H1 (cell line): Measurements from ENCODE around the gene CACNA2D4. TPM values are rescaled to one million over a fixed set of nuclear protein-coding genes. Genes with fewer than 3 reads are reported as not detected.

Experiments used
- CTCF ChIA-PET: fragments of 300-600 bp; sonication (Branson Sonifier 250); formaldehyde crosslinking; loops from one replicate; lab custom pipeline; 2021; ENCODE audit not compliant: partially characterized antibody; lab: Charles Lee
- POLR2A ChIA-PET: fragments of 300-600 bp; sonication (Branson Sonifier 250); formaldehyde crosslinking; loops from one replicate; lab custom pipeline; 2021; ENCODE audit warnings: inconsistent platforms; ENCODE audit not compliant: partially characterized antibody; lab: Charles Lee
- DNase-seq, 2 experiments: peaks; one replicate each; pipeline versions ENCODE4 v3.0.0 to v3.0.0-alpha.2; 2010 to 2022; ENCODE audit warnings: low spot score in 2 of 2, low read depth in 1 of 2, mixed read lengths in 1 of 2
- FAIRE-seq: peaks from 2 replicates; lab custom pipeline; 2011; peaks lifted over from hg19 to GRCh38; lab: Jason Lieb, UNC
- H2AFZ ChIP-seq: 2 replicates; pipeline ENCODE4 v1.8.1; 2012; ENCODE audit warnings: low read length, inconsistent platforms
- H2AK5ac ChIP-seq: 2 replicates; pipeline ENCODE4 v1.6.1; 2013; ENCODE audit warnings: low read depth, low read length
- H2BK120ac ChIP-seq: replicated peaks from 2 replicates; pipeline ENCODE3; 2013; ENCODE audit warnings: low read depth, low read length, inconsistent platforms
- H2BK12ac ChIP-seq: 2 replicates; pipeline ENCODE4 v1.6.1; 2013; ENCODE audit warnings: low read depth, low read length
- H2BK15ac ChIP-seq: 2 replicates; pipeline ENCODE4 v1.6.1; 2013; ENCODE audit warnings: low read length
- H2BK20ac ChIP-seq: 2 replicates; pipeline ENCODE4 v1.6.1; 2013; ENCODE audit warnings: low read length
- H2BK5ac ChIP-seq: 2 replicates; pipeline ENCODE4 v1.6.1; 2013; ENCODE audit warnings: low read depth, low read length
- H3K14ac ChIP-seq: 2 replicates; pipeline ENCODE4 v1.6.1; 2013; ENCODE audit warnings: inconsistent platforms; ENCODE audit not compliant: insufficient read length
- H3K18ac ChIP-seq: 2 replicates; pipeline ENCODE4 v1.6.1; 2013; ENCODE audit warnings: low read length; ENCODE audit errors: extremely low read depth
- H3K23ac ChIP-seq: 2 replicates; pipeline ENCODE4 v1.6.1; 2013; ENCODE audit warnings: inconsistent platforms; ENCODE audit not compliant: insufficient read length
- H3K23me2 ChIP-seq: 2 replicates; pipeline ENCODE4 v1.6.1; 2013; ENCODE audit warnings: low read depth, low read length
- H3K27ac ChIP-seq: 2 replicates; pipeline ENCODE4 v1.6.1; 2011; ENCODE audit warnings: low read depth, low read length, inconsistent platforms
- H3K27me3 ChIP-seq, 4 experiments: replicated peaks in 1 of 4; 1 replicate in 1 of 4; 2 replicates in 3 of 4; pipeline versions ENCODE4 v1.6.1 to v1.8.1; 2011 to 2013; ENCODE audit warnings: low read length in 3 of 4, mild to moderate bottlenecking in 3 of 4, inconsistent platforms in 2 of 4, mixed read lengths in 2 of 4, moderate library complexity in 1 of 4; ENCODE audit not compliant: control insufficient read depth in 3 of 4, insufficient read depth in 3 of 4; ENCODE audit errors: extremely low read depth in 1 of 4
- H3K36me3 ChIP-seq, 4 experiments: 2 replicates each; pipeline versions ENCODE4 v1.6.1 to v1.8.1; 2011 to 2013; ENCODE audit warnings: mild to moderate bottlenecking in 4 of 4, low read length in 3 of 4, moderate library complexity in 2 of 4, control low read depth in 1 of 4, inconsistent platforms in 1 of 4; ENCODE audit not compliant: insufficient read depth in 4 of 4, control insufficient read depth in 2 of 4
- H3K4ac ChIP-seq: replicated peaks from 2 replicates; pipeline ENCODE3; 2013; ENCODE audit warnings: low read length, low read depth, mixed read lengths, inconsistent platforms; ENCODE audit not compliant: insufficient read length
- H3K4me1 ChIP-seq, 4 experiments: replicated peaks in 1 of 4; 1 replicate in 1 of 4; 2 replicates in 3 of 4; pipeline versions ENCODE4 v1.6.1 to v1.8.1; 2011 to 2013; ENCODE audit warnings: low read length in 3 of 4, inconsistent platforms in 2 of 4, mixed read lengths in 1 of 4; ENCODE audit not compliant: insufficient read depth in 4 of 4, control insufficient read depth in 3 of 4
- H3K4me2 ChIP-seq, 2 experiments: 2 replicates each; pipeline versions ENCODE4 v1.6.1 to v1.8.1; 2011 to 2013; ENCODE audit warnings: low read depth in 2 of 2, low read length in 2 of 2, control low read depth in 1 of 2, inconsistent platforms in 1 of 2, mild to moderate bottlenecking in 1 of 2; ENCODE audit not compliant: insufficient read depth in 1 of 2
- H3K4me3 ChIP-seq, 4 experiments: fragments of 200-600, 300-600 bp in 1 of 4; sonication (generic), shearing (Covaris generic), sonication (Bioruptor Twin) in 1 of 4; 2 replicates each; pipeline versions ENCODE4 v1.5.1 to v1.8.1; 2011 to 2016; ENCODE audit warnings: low read length in 4 of 4, low read depth in 3 of 4, control low read depth in 2 of 4, inconsistent platforms in 2 of 4, mild to moderate bottlenecking in 2 of 4, mixed read lengths in 1 of 4, moderate library complexity in 1 of 4; ENCODE audit not compliant: insufficient read depth in 2 of 4; ENCODE audit errors: extremely low read depth in 1 of 4
- H3K56ac ChIP-seq: replicated peaks from 2 replicates; pipeline ENCODE3; 2013; ENCODE audit warnings: low read depth, mild to moderate bottlenecking, mixed read lengths, low read length, inconsistent platforms; ENCODE audit not compliant: insufficient read length
- H3K79me1 ChIP-seq: 2 replicates; pipeline ENCODE4 v1.6.1; 2013; ENCODE audit warnings: low read depth, low read length, control low read depth
- H3K79me2 ChIP-seq, 2 experiments: 2 replicates each; pipeline versions ENCODE4 v1.6.1 to v1.8.1; 2012 to 2013; ENCODE audit warnings: low read length in 2 of 2, mild to moderate bottlenecking in 2 of 2, inconsistent platforms in 1 of 2; ENCODE audit not compliant: insufficient read depth in 2 of 2, control insufficient read depth in 1 of 2
- H3K9ac ChIP-seq, 4 experiments: replicated peaks in 1 of 4; 1 replicate in 1 of 4; 2 replicates in 3 of 4; pipeline versions ENCODE4 v1.6.1 to v1.8.1; 2011 to 2013; ENCODE audit warnings: low read depth in 3 of 4, low read length in 3 of 4, control low read depth in 2 of 4, mild to moderate bottlenecking in 2 of 4, moderate library complexity in 2 of 4, inconsistent platforms in 1 of 4; ENCODE audit errors: extremely low read depth in 1 of 4
- H3K9me3 ChIP-seq, 2 experiments: 2 replicates each; pipeline versions ENCODE4 v1.6.1 to v1.8.1; 2012 to 2013; ENCODE audit warnings: mild to moderate bottlenecking in 2 of 2, moderate library complexity in 2 of 2, control low read depth in 1 of 2, inconsistent platforms in 1 of 2, low read depth in 1 of 2, low read length in 1 of 2, mixed read lengths in 1 of 2; ENCODE audit not compliant: insufficient read depth in 2 of 2
- H4K20me1 ChIP-seq, 2 experiments: replicated peaks in 1 of 2; 2 replicates each; pipeline versions ENCODE3 to v1.8.1; 2011 to 2013; ENCODE audit warnings: inconsistent platforms in 2 of 2, low read length in 2 of 2, mild to moderate bottlenecking in 1 of 2; ENCODE audit not compliant: insufficient read depth in 2 of 2, control insufficient read depth in 1 of 2
- H4K5ac ChIP-seq: 2 replicates; pipeline ENCODE4 v1.6.1; 2013; ENCODE audit warnings: low read length, low read depth, mixed read lengths, inconsistent platforms; ENCODE audit not compliant: insufficient read length
- H4K8ac ChIP-seq: 2 replicates; pipeline ENCODE4 v1.8.0; 2013; ENCODE audit warnings: mild to moderate bottlenecking, moderate library complexity, low read length, inconsistent platforms; ENCODE audit not compliant: insufficient read depth; ENCODE audit errors: extremely low read depth
- H4K91ac ChIP-seq: replicated peaks from 2 replicates; pipeline ENCODE3; 2013; ENCODE audit warnings: low read length, mixed read lengths, inconsistent platforms; ENCODE audit not compliant: insufficient read length
- ATF2 ChIP-seq: IDR thresholded peaks from 2 replicates; pipeline ENCODE4 v1.6.1; 2012; ENCODE audit warnings: low read length, inconsistent platforms
- BRCA1 ChIP-seq: IDR thresholded peaks from 2 replicates; pipeline ENCODE4 v1.6.1; 2012; ENCODE audit warnings: low read depth, low read length, improper control_type of control experiment
- NANOG ChIP-seq: IDR thresholded peaks from 2 replicates; pipeline ENCODE4 v1.6.1; 2011; ENCODE audit warnings: low read length, low read depth, mild to moderate bottlenecking, inconsistent platforms; ENCODE audit not compliant: insufficient read depth, poor library complexity, severe bottlenecking
- SUZ12 ChIP-seq: fragments of 200-600 bp; sonication (generic); IDR thresholded peaks from 2 replicates; pipeline ENCODE4 v1.6.1; 2012; ENCODE audit warnings: mild to moderate bottlenecking, inconsistent platforms, low read length, moderate library complexity, mixed read lengths
- TAF1 ChIP-seq: IDR thresholded peaks from 2 replicates; pipeline ENCODE4 v1.6.1; 2011; ENCODE audit warnings: mild to moderate bottlenecking, low read depth, low read length
- TBP ChIP-seq: IDR thresholded peaks from 2 replicates; pipeline ENCODE4 v1.6.1; 2011; ENCODE audit warnings: low read depth, low read length, improper control_type of control experiment
- ZNF274 ChIP-seq: IDR thresholded peaks from 2 replicates; pipeline ENCODE4 v1.7.0; 2012; ENCODE audit warnings: low read length, borderline replicate concordance; ENCODE audit errors: extremely low read depth
- WGBS, 2 experiments: shearing (Covaris generic) in 1 of 2; methylation state at CpG; one replicate each; pipeline versions ENCODE4 v1.1.6 to v1.1.7; 2013 to 2015; ENCODE audit warnings: low lambda C conversion rate in 2 of 2, mixed read lengths in 2 of 2, inconsistent platforms in 1 of 2, low coverage in 1 of 2, missing lambda C conversion rate in 1 of 2; ENCODE audit not compliant: insufficient replicate concordance in 2 of 2, insufficient coverage in 1 of 2, insufficient read length in 1 of 2; ENCODE audit errors: extremely low coverage in 1 of 2, missing lambda C conversion rate in 1 of 2; 5-methylcytosine and 5-hydroxymethylcytosine counted together
- polyA plus RNA-seq, 7 experiments: library from polyadenylated mRNA; depleted of rRNA in 3 of 7; stranded (reverse) in 5 of 7; unstranded in 2 of 7; fragments of >200 nt in 5 of 7; fragments of 200-250 nt in 2 of 7; gene quantifications; 1 replicate in 5 of 7; 2 replicates in 1 of 7; 4 replicates in 1 of 7; pipeline versions ENCODE4 v1.2.1 to v1.2.3, GENCODE V29; 2011 to 2013; ENCODE audit warnings: missing spikeins in 2 of 7, mixed read lengths in 2 of 7
- total RNA-seq: library from RNA; stranded (reverse); fragmentation: NEBNext Ultra II Directional; extraction: Animal tissue kit (Norgen Biotek cat#: 25700); gene quantifications from 2 replicates; pipeline ENCODE4 v1.2.1, GENCODE V29; 2021

The CACNA2D4 gene
- total and polyA plus RNA-seq, 2 of the 8 experiments (the other 6 are each of a cell fraction or from before 2014, with no cell fraction given), result 0.44 to 0.88 TPM

- H2BK120ac ChIP-seq, result no peak overlapping the region
- no peak overlapping the region for H3K23ac ChIP-seq
- H3K9me3 ChIP-seq, result peaks cover 0 to 3% of the 10 kb centered on the region in 2 experiments; a peak in 2 of 4 replicates
- H3K27me3 ChIP-seq, result no peaks in the 10 kb centered on the region; a peak in 1 of 7 replicates
- ChIA-PET CTCF (interaction anchor here (0.5 to 1.7 kb wide), 4 partner anchors 11 to 163 kb away, joined by 3 to 8 read pairs (median 4); no protein-coding TSS in a partner anchor), POLR2A (no interaction called here)
- FAIRE-seq (no peak), DNase-seq (no peak)
- peaks cover 0 to 2% (median 0%) of the 10 kb centered on the region in 4 experiments; a peak in 1 of 7 replicates for H3K4me1 ChIP-seq
- TF ChIP-seq ZNF274, result no peak
- TF ChIP-seq BRCA1, result no peak
- no peak for TF ChIP-seq NANOG
- no peak for TF ChIP-seq TAF1
- TF ChIP-seq SUZ12, result no peak
- no peak for TF ChIP-seq TBP
- TF ChIP-seq ATF2, result no peak
- no peak overlapping the region for H2BK15ac ChIP-seq
- no peaks in the 10 kb centered on the region for H3K79me1 ChIP-seq
- H3K23me2 ChIP-seq, result no peaks in the 10 kb centered on the region; the same call in 1 of the 2 replicates
- no peaks in the 10 kb centered on the region for H3K79me2 ChIP-seq
- no peak overlapping the region for H3K56ac ChIP-seq
- H2BK5ac ChIP-seq, result no peak overlapping the region
- H3K36me3 ChIP-seq, result no peaks in the 10 kb centered on the region
- H4K8ac ChIP-seq, result no peak overlapping the region
- H3K4ac ChIP-seq, result no peak overlapping the region
- H2AFZ ChIP-seq, result no peak overlapping the region
- H2BK12ac ChIP-seq, result no peak overlapping the region
- no peak overlapping the region for H3K18ac ChIP-seq
- H3K14ac ChIP-seq, result no peak overlapping the region
- no peak overlapping the region for H4K91ac ChIP-seq
- H4K20me1 ChIP-seq, result peaks cover 0 to 2% of the 10 kb centered on the region in 2 experiments
- H3K27ac ChIP-seq, result no peak overlapping the region
- no peak overlapping the region for H2BK20ac ChIP-seq
- no peak overlapping the region for H3K9ac ChIP-seq
- H4K5ac ChIP-seq, result no peak overlapping the region
- 89% methylated on average over 17 of the region's 17 CpGs; no CpG with 5 or more reads in 1 of the 2 experiments for WGBS, 2 experiments
- H2AK5ac ChIP-seq, result no peak overlapping the region
- H3K4me2 ChIP-seq, result no peak overlapping the region
- H3K4me3 ChIP-seq, result no peak overlapping the region
Measured at GRCh38 chr12:1812650-1813302, 105.7 kb downstream of the CACNA2D4 start.
